Measurements from ENCODE around the gene CCT7.

DNA sequence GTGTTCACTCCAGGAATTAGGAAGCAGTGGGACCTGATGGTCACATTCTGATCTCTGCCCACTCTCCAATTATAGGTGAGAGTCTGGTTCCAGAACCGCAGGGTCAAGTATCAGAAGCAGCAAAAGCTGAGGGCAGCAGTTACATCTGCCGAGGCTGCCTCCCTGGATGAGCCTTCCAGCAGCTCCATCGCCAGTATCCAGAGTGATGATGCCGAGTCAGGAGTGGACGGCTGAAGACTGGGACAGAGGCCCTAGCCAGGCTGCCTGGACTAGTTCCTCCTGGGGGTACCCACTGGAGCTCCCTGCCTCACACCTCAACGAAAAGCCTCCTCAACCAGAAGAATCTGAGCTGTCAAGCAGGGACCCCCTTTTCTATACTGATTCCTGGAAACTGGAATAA, 23.4 kb upstream of the CCT7 start:
- TF ChIP-seq, protein P1, sequence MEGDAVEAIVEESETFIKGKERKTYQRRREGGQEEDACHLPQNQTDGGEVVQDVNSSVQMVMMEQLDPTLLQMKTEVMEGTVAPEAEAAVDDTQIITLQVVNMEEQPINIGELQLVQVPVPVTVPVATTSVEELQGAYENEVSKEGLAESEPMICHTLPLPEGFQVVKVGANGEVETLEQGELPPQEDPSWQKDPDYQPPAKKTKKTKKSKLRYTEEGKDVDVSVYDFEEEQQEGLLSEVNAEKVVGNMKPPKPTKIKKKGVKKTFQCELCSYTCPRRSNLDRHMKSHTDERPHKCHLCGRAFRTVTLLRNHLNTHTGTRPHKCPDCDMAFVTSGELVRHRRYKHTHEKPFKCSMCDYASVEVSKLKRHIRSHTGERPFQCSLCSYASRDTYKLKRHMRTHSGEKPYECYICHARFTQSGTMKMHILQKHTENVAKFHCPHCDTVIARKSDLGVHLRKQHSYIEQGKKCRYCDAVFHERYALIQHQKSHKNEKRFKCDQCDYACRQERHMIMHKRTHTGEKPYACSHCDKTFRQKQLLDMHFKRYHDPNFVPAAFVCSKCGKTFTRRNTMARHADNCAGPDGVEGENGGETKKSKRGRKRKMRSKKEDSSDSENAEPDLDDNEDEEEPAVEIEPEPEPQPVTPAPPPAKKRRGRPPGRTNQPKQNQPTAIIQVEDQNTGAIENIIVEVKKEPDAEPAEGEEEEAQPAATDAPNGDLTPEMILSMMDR (conservative IDR thresholded peaks at IDR 0.05; ENCODE audit: low read depth, low read length): no peak
- TF ChIP-seq EZH2 (IDR thresholded peaks at IDR 0.05; ENCODE audit: borderline replicate concordance, low read depth, low read length, poor library complexity, severe bottlenecking): no peak
